HG02943 (cell line): ENCODE measurements around the gene ABCC8.

Experiments
- ATAC-seq: cut with Tn5 transposase; IDR thresholded peaks from one replicate; pipeline ENCODE4 v1.9.1; 2021; ENCODE audit warnings: mild to moderate bottlenecking, low read depth, moderate library complexity; ENCODE audit not compliant: unreplicated experiment

ABCC8 gene

GRCh38 chr11:17506314-17506713 lies 29.7 kb upstream of the ABCC8 start:
- no peak for ATAC-seq

- no peak for ATAC-seq
Observed at GRCh38 chr11:17505146-17505545, 28.5 kb upstream of the ABCC8 start.

- ATAC-seq = no peak
Observed at GRCh38 chr11:17504330-17505107, 27.9 kb upstream of the ABCC8 start.

GRCh38 chr11:17502630-17503029 lies 26.0 kb upstream of the ABCC8 start:
- no peak for ATAC-seq

- ATAC-seq = no peak
Observed at GRCh38 chr11:17500673-17501072, 24.0 kb upstream of the ABCC8 start.

GRCh38 chr11:17498475-17498874 lies 21.8 kb upstream of the ABCC8 start:
- ATAC-seq = no peak

- ATAC-seq = no peak
Observed at GRCh38 chr11:17498058-17498457, 21.4 kb upstream of the ABCC8 start.

- ATAC-seq = no peak
Observed at GRCh38 chr11:17496406-17496805, 19.8 kb upstream of the ABCC8 start.

GRCh38 chr11:17494019-17494418 lies 17.4 kb upstream of the ABCC8 start:
- ATAC-seq = no peak

GRCh38 chr11:17490938-17491337 lies 14.3 kb upstream of the ABCC8 start:
- ATAC-seq = no peak

GRCh38 chr11:17490232-17490631 lies 13.6 kb upstream of the ABCC8 start:
- no peak for ATAC-seq

- no peak for ATAC-seq
Observed at GRCh38 chr11:17489751-17490150, 13.1 kb upstream of the ABCC8 start.

- ATAC-seq = no peak
Observed at GRCh38 chr11:17488563-17488962, 11.9 kb upstream of the ABCC8 start.

GRCh38 chr11:17486646-17487045 lies 10.0 kb upstream of the ABCC8 start:
- no peak for ATAC-seq

- no peak for ATAC-seq
Observed at GRCh38 chr11:17483505-17483904, 6.9 kb upstream of the ABCC8 start.

GRCh38 chr11:17481905-17482304 lies 5.3 kb upstream of the ABCC8 start:
- no peak for ATAC-seq

- ATAC-seq = no peak
Observed at GRCh38 chr11:17479284-17480214, 2.9 kb upstream of the ABCC8 start.

GRCh38 chr11:17478070-17478469 lies 1.4 kb upstream of the ABCC8 start:
- ATAC-seq = no peak

GRCh38 chr11:17477361-17477760 lies 716 bp upstream of the ABCC8 start:
- ATAC-seq = no peak

GRCh38 chr11:17477084-17477333 lies 364 bp upstream of the ABCC8 start:
- no peak for ATAC-seq

GRCh38 chr11:17475666-17476316 lies 854 bp downstream of the ABCC8 start:
- ATAC-seq = no peak
